Ectodermal cell (in vitro differentiated cells): ENCODE data around the gene PAK1.

Experiments
- H3K27ac ChIP-seq: 2 replicates; pipeline ENCODE4 v1.7.0; 2013; ENCODE audit warnings: mild to moderate bottlenecking, low read depth, low read length; ENCODE audit not compliant: insufficient read depth, poor library complexity, severe bottlenecking
- H3K27me3 ChIP-seq: 2 replicates; pipeline ENCODE4 v1.7.0; 2013; ENCODE audit warnings: mild to moderate bottlenecking, low read length; ENCODE audit not compliant: insufficient read depth, control insufficient read depth, poor library complexity, severe bottlenecking
- H3K36me3 ChIP-seq: one replicate; pipeline ENCODE4 v1.7.0; 2013; ENCODE audit warnings: low read length; ENCODE audit not compliant: control insufficient read depth, insufficient read depth
- H3K4me1 ChIP-seq: one replicate; pipeline ENCODE4 v1.7.0; 2013; ENCODE audit warnings: low read length; ENCODE audit not compliant: control insufficient read depth, insufficient read depth
- H3K4me3 ChIP-seq: 2 replicates; pipeline ENCODE4 v1.7.0; 2013; ENCODE audit warnings: low read depth, low read length, control low read depth; ENCODE audit not compliant: insufficient read depth
- H3K9me3 ChIP-seq: 2 replicates; pipeline ENCODE4 v1.7.0; 2013; ENCODE audit warnings: mild to moderate bottlenecking, low read length, moderate library complexity; ENCODE audit not compliant: control insufficient read depth
- WGBS, 2 experiments: methylation state at CpG; one replicate each; pipeline ENCODE4 v1.1.7; 2013; ENCODE audit warnings: missing lambda C conversion rate in 2 of 2; 5-methylcytosine and 5-hydroxymethylcytosine counted together

PAK1 gene

GRCh38 chr11:77379934-77380333 is 94.0 kb downstream of the PAK1 start:
- no peaks in the 10 kb centered on the region for H3K27me3 ChIP-seq
- 95 to 97% methylated on average over 5 of the region's 5 CpGs for WGBS, 2 experiments
- H3K9me3 ChIP-seq, result no peaks in the 10 kb centered on the region
- no peak overlapping the region for H3K4me3 ChIP-seq
- H3K36me3 ChIP-seq, result no peaks in the 10 kb centered on the region
- H3K27ac ChIP-seq, result no peak overlapping the region
- no peaks in the 10 kb centered on the region for H3K4me1 ChIP-seq

DNA sequence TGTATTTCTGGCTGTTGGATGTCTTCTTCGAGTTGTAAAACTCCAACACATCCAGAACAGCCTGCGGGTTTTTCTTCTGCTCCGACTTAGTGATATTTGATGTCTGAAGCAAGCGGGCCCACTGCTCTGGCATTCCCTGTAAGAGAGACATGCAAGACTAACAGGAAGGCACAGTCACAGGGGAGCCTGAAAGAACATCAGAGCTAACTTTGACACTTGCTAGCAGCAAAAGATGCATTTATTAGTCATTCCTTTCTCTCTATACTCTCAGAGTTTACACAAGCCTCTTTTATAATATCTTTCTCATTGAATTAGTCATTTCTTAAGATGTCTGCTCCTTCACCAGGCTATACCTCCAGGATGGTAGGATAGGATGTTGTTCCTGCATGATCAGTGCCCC is 94.6 kb downstream of the PAK1 start:
- WGBS, 2 experiments, result 95 to 98% methylated on average over 4 of the region's 4 CpGs
- no peaks in the 10 kb centered on the region for H3K4me1 ChIP-seq
- H3K9me3 ChIP-seq, result no peaks in the 10 kb centered on the region
- H3K27ac ChIP-seq, result no peak overlapping the region
- H3K36me3 ChIP-seq, result no peaks in the 10 kb centered on the region
- H3K4me3 ChIP-seq, result no peak overlapping the region
- H3K27me3 ChIP-seq, result no peaks in the 10 kb centered on the region

DNA sequence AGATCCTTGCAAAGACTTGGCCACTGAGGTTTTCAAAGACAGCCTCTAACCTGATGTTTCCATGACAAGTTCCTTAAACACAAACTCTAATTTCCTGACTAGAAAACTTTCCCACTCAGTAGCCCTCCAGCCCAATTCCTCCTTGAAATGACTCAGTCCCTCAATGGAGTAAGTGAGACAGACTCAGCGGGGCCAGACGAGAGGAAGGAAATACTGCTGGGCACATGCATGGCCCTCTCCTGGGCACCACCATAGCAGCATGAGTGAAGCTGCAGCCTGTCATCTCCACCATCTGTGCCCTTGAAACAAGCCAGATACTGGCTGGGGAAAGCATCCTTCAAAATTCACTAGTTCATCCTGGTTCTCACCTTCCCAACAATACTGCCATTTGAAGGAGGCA is 96.2 kb downstream of the PAK1 start:
- 89 to 95% methylated on average over 2 of the region's 2 CpGs for WGBS, 2 experiments
- H3K27ac ChIP-seq, result no peak overlapping the region
- H3K4me3 ChIP-seq, result no peak overlapping the region
- peaks cover 2% of the 10 kb centered on the region for H3K36me3 ChIP-seq
- no peaks in the 10 kb centered on the region for H3K4me1 ChIP-seq
- no peaks in the 10 kb centered on the region for H3K27me3 ChIP-seq
- no peaks in the 10 kb centered on the region for H3K9me3 ChIP-seq

DNA sequence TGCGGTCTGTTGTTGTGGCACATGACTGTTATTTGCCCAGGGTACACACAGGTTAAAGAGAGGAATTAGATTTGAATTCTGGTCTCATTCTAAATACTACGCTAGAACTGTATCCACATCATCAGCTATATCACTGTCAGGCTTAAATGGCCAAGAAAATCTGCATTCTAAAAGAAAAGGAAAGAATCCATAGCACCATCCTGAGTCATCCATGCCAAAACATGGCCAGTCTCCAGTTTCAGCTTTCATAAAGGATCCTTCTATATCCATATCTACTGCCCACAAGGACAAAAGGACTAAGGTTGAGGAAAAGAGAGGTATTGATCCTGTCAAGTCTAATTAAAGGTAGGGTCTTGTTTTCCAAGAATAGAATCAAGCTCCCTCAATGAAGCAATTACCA is 98.8 kb downstream of the PAK1 start:
- 91 to 94% methylated on average over 1 to 2 of the region's 2 CpGs for WGBS, 2 experiments
- peaks cover 2% of the 10 kb centered on the region for H3K36me3 ChIP-seq
- no peaks in the 10 kb centered on the region for H3K4me1 ChIP-seq
- H3K4me3 ChIP-seq, result no peak overlapping the region
- no peaks in the 10 kb centered on the region for H3K27me3 ChIP-seq
- H3K27ac ChIP-seq, result no peak overlapping the region
- no peaks in the 10 kb centered on the region for H3K9me3 ChIP-seq

GRCh38 chr11:77374611-77375031 is 99.3 kb downstream of the PAK1 start:
- Histone ChIP-seq H3K4me3 (no peak overlapping the region), H3K27ac (no peak overlapping the region), H3K9me3 (no peaks in the 10 kb centered on the region), H3K4me1 (no peaks in the 10 kb centered on the region), H3K27me3 (no peaks in the 10 kb centered on the region), H3K36me3 (peaks cover 2% of the 10 kb centered on the region)
- WGBS, 2 experiments, result 88 to 100% methylated on average over 2 to 3 of the region's 3 CpGs

DNA sequence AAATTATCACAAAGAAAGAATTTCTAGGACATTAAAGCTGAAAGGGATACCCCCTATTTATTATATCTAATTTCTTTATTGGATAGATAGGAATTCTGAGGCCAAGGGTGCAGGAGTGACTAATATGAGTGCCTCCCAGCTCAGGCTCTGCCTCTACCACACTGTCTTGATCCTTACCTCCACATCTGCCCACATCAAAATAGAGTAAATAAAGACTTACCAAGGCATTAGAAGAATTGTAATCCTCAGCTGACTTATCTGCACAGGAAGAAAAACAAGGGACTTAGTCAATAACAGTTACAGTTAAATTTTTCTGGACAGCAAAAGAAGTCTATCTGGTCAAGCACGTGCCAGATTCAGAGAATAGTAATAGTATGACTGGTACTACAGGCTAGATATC is 99.8 kb downstream of the PAK1 start:
- Histone ChIP-seq H3K9me3 (no peaks in the 10 kb centered on the region), H3K27ac (no peak overlapping the region), H3K4me1 (no peaks in the 10 kb centered on the region), H3K36me3 (peaks cover 2% of the 10 kb centered on the region), H3K27me3 (no peaks in the 10 kb centered on the region), H3K4me3 (no peak overlapping the region)
- WGBS, 2 experiments, result 83 to 100% methylated on average over 1 of the region's 1 CpG

DNA sequence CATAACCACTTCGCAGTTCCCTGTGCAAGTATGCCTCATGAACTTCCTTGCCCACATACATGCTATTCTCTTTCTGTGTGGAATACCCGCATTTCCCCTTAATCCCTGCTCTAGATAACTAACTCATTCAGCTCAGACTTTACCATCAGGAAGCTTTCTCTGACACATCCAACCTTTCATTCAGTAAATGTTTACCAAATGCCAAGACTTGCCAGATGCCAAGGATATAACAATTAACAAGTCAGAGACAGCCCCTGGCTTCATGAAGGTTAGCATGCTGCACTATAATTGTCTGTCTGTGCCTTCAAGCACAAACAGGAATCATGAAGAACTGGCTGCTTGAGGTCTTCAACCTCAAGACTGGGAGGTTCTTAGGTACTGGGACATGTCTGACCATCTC is 101.2 kb downstream of the PAK1 start:
- no peak overlapping the region for H3K27ac ChIP-seq
- H3K36me3 ChIP-seq, result peaks cover 2% of the 10 kb centered on the region
- H3K4me1 ChIP-seq, result no peaks in the 10 kb centered on the region
- H3K27me3 ChIP-seq, result no peaks in the 10 kb centered on the region
- H3K4me3 ChIP-seq, result no peak overlapping the region
- WGBS, 2 experiments, result 95 to 98% methylated on average over 2 of the region's 2 CpGs
- H3K9me3 ChIP-seq, result no peaks in the 10 kb centered on the region

DNA sequence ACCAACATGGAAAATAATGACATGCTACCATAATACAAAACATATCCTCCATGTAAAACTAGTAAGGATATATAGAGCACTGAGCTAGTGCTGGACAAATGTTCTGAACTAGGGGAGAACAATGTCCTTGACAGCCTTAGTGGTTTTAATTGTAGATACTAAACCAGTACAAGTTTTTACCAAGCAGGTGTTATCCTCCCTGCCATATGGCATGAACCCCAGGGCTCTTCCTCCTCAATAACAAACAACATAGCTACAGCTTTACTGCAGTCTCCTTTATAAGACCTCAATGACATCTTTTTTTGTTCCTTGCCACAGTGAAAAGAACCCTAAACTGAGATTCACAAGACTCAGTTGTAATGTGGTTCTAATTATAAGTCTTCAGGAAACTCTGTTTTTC is 102.2 kb downstream of the PAK1 start:
- Histone ChIP-seq H3K9me3 (no peaks in the 10 kb centered on the region), H3K4me1 (no peaks in the 10 kb centered on the region), H3K27me3 (no peaks in the 10 kb centered on the region), H3K27ac (no peak overlapping the region), H3K4me3 (no peak overlapping the region), H3K36me3 (peaks cover 2% of the 10 kb centered on the region)

DNA sequence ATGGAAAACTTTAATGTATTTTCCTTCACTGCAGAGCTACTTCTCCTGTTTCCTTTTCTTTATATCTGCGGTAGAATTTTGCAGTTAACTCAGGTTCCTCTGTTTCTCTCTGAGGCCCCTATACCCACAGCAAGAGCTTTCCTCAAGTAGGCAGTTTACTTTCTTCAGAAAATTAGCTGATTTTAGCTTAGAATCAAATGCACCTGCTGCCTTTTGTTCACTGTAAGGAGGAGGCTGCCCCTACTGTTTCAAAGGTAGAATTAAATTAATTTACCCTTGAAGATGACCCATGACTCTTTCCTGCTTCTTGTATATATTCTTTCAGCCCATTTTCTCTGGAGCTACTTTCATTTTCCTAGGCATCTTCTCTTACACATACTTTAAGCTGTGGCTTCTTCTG is 103.7 kb downstream of the PAK1 start:
- Histone ChIP-seq H3K27ac (no peak overlapping the region), H3K9me3 (no peaks in the 10 kb centered on the region), H3K4me3 (no peak overlapping the region), H3K27me3 (no peaks in the 10 kb centered on the region), H3K4me1 (no peaks in the 10 kb centered on the region), H3K36me3 (peaks cover 2% of the 10 kb centered on the region)
- WGBS, 2 experiments, result 98 to 100% methylated on average over 1 of the region's 1 CpG

GRCh38 chr11:77361184-77361583 is 112.7 kb downstream of the PAK1 start:
- H3K27ac ChIP-seq, result no peak overlapping the region
- H3K9me3 ChIP-seq, result no peaks in the 10 kb centered on the region
- no peaks in the 10 kb centered on the region for H3K27me3 ChIP-seq
- H3K4me3 ChIP-seq, result no peak overlapping the region
- no peaks in the 10 kb centered on the region for H3K4me1 ChIP-seq
- 75 to 88% methylated on average over 3 of the region's 3 CpGs for WGBS, 2 experiments
- peaks cover 4% of the 10 kb centered on the region for H3K36me3 ChIP-seq

DNA sequence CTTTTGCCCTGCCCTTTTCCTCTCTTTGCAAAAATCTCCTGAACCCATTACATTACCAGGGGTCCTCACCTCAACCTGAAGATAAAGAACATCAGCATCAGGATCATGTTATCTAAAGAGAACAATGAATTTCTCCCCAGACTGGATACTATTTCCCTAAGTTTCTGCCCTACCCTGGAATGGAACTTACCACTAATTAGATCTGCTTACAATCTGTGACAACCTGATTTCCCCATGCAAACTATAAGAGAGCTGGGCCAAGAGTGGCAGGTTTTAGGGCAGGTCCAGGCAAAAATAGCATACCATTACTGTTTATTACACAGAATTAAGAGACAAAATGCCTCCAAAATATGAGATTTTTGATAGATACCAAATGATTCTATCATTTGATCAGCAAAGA is 114.4 kb downstream of the PAK1 start:
- Histone ChIP-seq H3K27ac (no peak overlapping the region), H3K36me3 (peaks cover 9% of the 10 kb centered on the region), H3K27me3 (no peaks in the 10 kb centered on the region), H3K4me3 (no peak overlapping the region), H3K4me1 (no peaks in the 10 kb centered on the region), H3K9me3 (no peaks in the 10 kb centered on the region)
